IMR-90 (cell line): ENCODE data around the gene TEAD4. TPM values are rescaled to one million over a fixed set of nuclear protein-coding genes. Genes with fewer than 3 reads are reported as not detected.

ENCODE experiments used
- ATAC-seq: fragments of 200-7000 bp; cut with Tn5 transposase; 2 replicates; pipeline ENCODE4 v1.9.1; 2020; ENCODE audit warnings: low read depth, mild to moderate bottlenecking, moderate library complexity
- BruUV-seq: library from RNA; stranded (reverse); fragments of 400-500 nt; replicated peaks from 2 replicates; lab custom pipeline; 2021; lab: Mats Ljungman, UMichigan
- CTCF ChIA-PET: fragments of 300-600 bp; formaldehyde crosslinking; extraction: SDS; loops from one replicate; lab custom pipeline; 2021; ENCODE audit warnings: antibody characterized with exemption; lab: Yijun Ruan, JAX
- POLR2A ChIA-PET: fragments of 300-600 bp; sonication (Branson Sonifier 250); formaldehyde crosslinking; loops from one replicate; lab custom pipeline; 2022; ENCODE audit warnings: antibody characterized with exemption; ENCODE audit not compliant: unreplicated experiment; lab: Charles Lee
- DNase-seq: peaks from one replicate; pipeline ENCODE4 v3.0.0; 2013
- H2AFZ ChIP-seq: replicated peaks from 2 replicates; pipeline ENCODE3; 2013; ENCODE audit warnings: low read length, mild to moderate bottlenecking; ENCODE audit not compliant: poor library complexity
- H2AK5ac ChIP-seq: 2 replicates; pipeline ENCODE4 v1.6.1; 2013; ENCODE audit warnings: low read depth, low read length, inconsistent platforms
- H2AK9ac ChIP-seq: replicated peaks from 2 replicates; pipeline ENCODE3; 2013; ENCODE audit warnings: mild to moderate bottlenecking, low read depth, low read length, moderate library complexity; ENCODE audit not compliant: poor library complexity
- H2BK120ac ChIP-seq: 2 replicates; pipeline ENCODE4 v1.6.1; 2013; ENCODE audit warnings: low read depth, low read length, inconsistent platforms
- H2BK15ac ChIP-seq: 3 replicates; pipeline ENCODE4 v1.6.1; 2013; ENCODE audit warnings: low read depth, low read length, inconsistent platforms
- H2BK20ac ChIP-seq: 2 replicates; pipeline ENCODE4 v1.6.1; 2013; ENCODE audit warnings: low read depth, mild to moderate bottlenecking, inconsistent platforms, low read length, moderate library complexity
- H2BK5ac ChIP-seq: 2 replicates; pipeline ENCODE4 v1.6.1; 2013; ENCODE audit warnings: mild to moderate bottlenecking, low read depth, low read length, inconsistent platforms; ENCODE audit not compliant: poor library complexity, severe bottlenecking
- H3K14ac ChIP-seq: replicated peaks from 2 replicates; pipeline ENCODE4 v1.6.1; 2013; ENCODE audit warnings: low read depth, low read length, inconsistent platforms
- H3K18ac ChIP-seq: 2 replicates; pipeline ENCODE4 v1.6.1; 2013; ENCODE audit warnings: low read depth, low read length, control low read depth
- H3K23ac ChIP-seq: 2 replicates; pipeline ENCODE4 v1.6.1; 2013; ENCODE audit warnings: low read depth, low read length, inconsistent platforms
- H3K27ac ChIP-seq: 2 replicates; pipeline ENCODE4 v1.5.1; 2013; ENCODE audit warnings: mild to moderate bottlenecking, control low read depth, low read length; ENCODE audit not compliant: insufficient read depth
- H3K27me3 ChIP-seq: 2 replicates; pipeline ENCODE4 v1.6.1; 2013; ENCODE audit warnings: low read length; ENCODE audit not compliant: control insufficient read depth, insufficient read depth
- H3K36me3 ChIP-seq: 2 replicates; pipeline ENCODE4 v1.6.1; 2013; ENCODE audit warnings: low read length, mixed read lengths; ENCODE audit not compliant: control insufficient read depth, insufficient read depth
- H3K4ac ChIP-seq: 2 replicates; pipeline ENCODE4 v1.6.1; 2013; ENCODE audit warnings: low read depth, low read length, inconsistent platforms
- H3K4me1 ChIP-seq: 2 replicates; pipeline ENCODE4 v1.6.1; 2013; ENCODE audit warnings: low read length, mixed read lengths; ENCODE audit not compliant: control insufficient read depth, insufficient read depth
- H3K4me2 ChIP-seq: 2 replicates; pipeline ENCODE4 v1.6.1; 2013; ENCODE audit warnings: low read depth, mild to moderate bottlenecking, control low read depth, low read length, moderate library complexity
- H3K4me3 ChIP-seq: 2 replicates; pipeline ENCODE4 v1.5.1; 2013; ENCODE audit warnings: low read depth, mild to moderate bottlenecking, control low read depth, low read length, moderate library complexity; ENCODE audit not compliant: insufficient read depth
- H3K56ac ChIP-seq: 2 replicates; pipeline ENCODE4 v1.6.1; 2013; ENCODE audit warnings: low read length, inconsistent platforms; ENCODE audit not compliant: insufficient read depth; ENCODE audit errors: extremely low read depth
- H3K79me1 ChIP-seq, 2 experiments: 2 replicates each; pipeline ENCODE4 v1.6.1; 2013; ENCODE audit warnings: low read length in 2 of 2, inconsistent platforms in 1 of 2, low read depth in 1 of 2
- H3K9ac ChIP-seq: 2 replicates; pipeline ENCODE4 v1.6.1; 2013; ENCODE audit warnings: low read depth, low read length, control low read depth
- H3K9me1 ChIP-seq: 2 replicates; pipeline ENCODE4 v1.6.1; 2013; ENCODE audit warnings: low read length, inconsistent platforms; ENCODE audit not compliant: insufficient read depth
- H3K9me3 ChIP-seq: 2 replicates; pipeline ENCODE4 v1.6.1; 2013; ENCODE audit warnings: low read length; ENCODE audit not compliant: control insufficient read depth, insufficient read depth
- H4K20me1 ChIP-seq: 2 replicates; pipeline ENCODE4 v1.6.1; 2013; ENCODE audit warnings: low read length, inconsistent platforms; ENCODE audit not compliant: insufficient read depth
- H4K5ac ChIP-seq: 2 replicates; pipeline ENCODE4 v1.6.1; 2013; ENCODE audit warnings: mild to moderate bottlenecking, low read depth, low read length, control low read depth
- H4K8ac ChIP-seq, 2 experiments: 2 replicates each; pipeline ENCODE4 v1.6.1; 2013; ENCODE audit warnings: low read depth in 2 of 2, low read length in 2 of 2, control low read depth in 1 of 2, inconsistent platforms in 1 of 2
- H4K91ac ChIP-seq: 2 replicates; pipeline ENCODE4 v1.6.1; 2013; ENCODE audit warnings: low read depth, low read length, inconsistent platforms; ENCODE audit not compliant: insufficient read depth
- BHLHE40 ChIP-seq: fragments of 150-350 bp; IDR thresholded peaks from 2 replicates; pipeline ENCODE4 v1.6.1; 2016; ENCODE audit warnings: mild to moderate bottlenecking, low read depth, low read length
- CEBPB ChIP-seq: IDR thresholded peaks from 2 replicates; pipeline ENCODE4 v1.6.1; 2012; ENCODE audit warnings: low read depth, low read length, improper control_type of control experiment
- FOS ChIP-seq: fragments of 150-350 bp; IDR thresholded peaks from 2 replicates; pipeline ENCODE4 v1.6.1; 2016; ENCODE audit warnings: low read depth, low read length
- MAFK ChIP-seq: IDR thresholded peaks from 2 replicates; pipeline ENCODE4 v1.6.1; 2012; ENCODE audit warnings: low read depth, low read length, improper control_type of control experiment
- MAZ ChIP-seq: IDR thresholded peaks from 2 replicates; pipeline ENCODE4 v1.6.1; 2012; ENCODE audit warnings: low read depth, mild to moderate bottlenecking, low read length, improper control_type of control experiment, moderate library complexity, borderline replicate concordance
- MXI1 ChIP-seq: IDR thresholded peaks from 2 replicates; pipeline ENCODE4 v1.6.1; 2012; ENCODE audit warnings: low read depth, mild to moderate bottlenecking, low read length, moderate library complexity, borderline replicate concordance
- NFE2L2 ChIP-seq: fragments of 150-350 bp; IDR thresholded peaks from 2 replicates; pipeline ENCODE4 v1.6.1; 2016; ENCODE audit warnings: low read depth, mild to moderate bottlenecking, low read length
- POLR2A ChIP-seq: IDR thresholded peaks from 2 replicates; pipeline ENCODE4 v1.6.1; 2012; ENCODE audit warnings: mild to moderate bottlenecking, low read depth, low read length
- RAD21 ChIP-seq: IDR thresholded peaks from 2 replicates; pipeline ENCODE4 v1.6.1; 2012; ENCODE audit warnings: low read length, improper control_type of control experiment
- RCOR1 ChIP-seq: IDR thresholded peaks from 2 replicates; pipeline ENCODE4 v1.6.1; 2012; ENCODE audit warnings: mild to moderate bottlenecking, low read length, improper control_type of control experiment; ENCODE audit not compliant: insufficient replicate concordance
- RFX5 ChIP-seq: IDR thresholded peaks from 2 replicates; pipeline ENCODE4 v1.8.0; 2012; ENCODE audit warnings: low read depth, mild to moderate bottlenecking, low read length, moderate library complexity
- SMC3 ChIP-seq: fragments of 150-350 bp; IDR thresholded peaks from 2 replicates; pipeline ENCODE4 v1.6.1; 2016; ENCODE audit warnings: low read depth, mild to moderate bottlenecking, antibody characterized with exemption, low read length, moderate library complexity
- WGBS, 2 experiments: methylation state at CpG; one replicate each; pipeline versions ENCODE4 v1.1.5 to v1.1.7; 2013; ENCODE audit warnings: missing lambda C conversion rate in 2 of 2; ENCODE audit not compliant: insufficient read length in 1 of 2; ENCODE audit errors: extremely low coverage in 2 of 2; 5-methylcytosine and 5-hydroxymethylcytosine counted together
- dilution Hi-C: fragments of 300-500 bp; cut with HindIII; formaldehyde crosslinking; loops from one replicate; pipeline ENCODE4 v1.14.3; 2018; ENCODE audit warnings: low sequenced_read_pairs; ENCODE audit not compliant: unreplicated experiment
- in situ Hi-C: fragments of 300-500 bp; cut with MboI; formaldehyde crosslinking; loops from 3 replicates; pipeline ENCODE4 v1.14.3; 2019; ENCODE audit warnings: low sequenced_read_pairs, inconsistent platforms, mixed read lengths
- intact Hi-C: fragments of 100-400 bp; cut with micrococcal nuclease; formaldehyde crosslinking; loops from 2 replicates; pipeline ENCODE4 v1.10.0; 2022
- polyA plus RNA-seq, 3 experiments: library from polyadenylated mRNA; depleted of rRNA; stranded (reverse); fragments of >200 nt; gene quantifications; 2 replicates each; pipeline ENCODE4 v1.2.3, GENCODE V29; 2012; ENCODE audit warnings: low replicate concordance in 1 of 3
- total RNA-seq: library from RNA; depleted of rRNA; stranded (reverse); fragments of >200 nt; gene quantifications from 2 replicates; pipeline ENCODE4 v1.2.3, GENCODE V29; 2012
- TF ChIP-seq, protein P1 (sequence below): fragments of 150-350 bp; IDR thresholded peaks from 2 replicates; pipeline ENCODE4 v1.6.1; 2016; ENCODE audit warnings: low read depth, mild to moderate bottlenecking, low read length, moderate library complexity, borderline replicate concordance
- TF ChIP-seq, protein P2 (sequence below): conservative IDR thresholded peaks from 2 replicates; pipeline ENCODE4 v1.5.1; 2012; ENCODE audit warnings: mild to moderate bottlenecking, low read depth, low read length, improper control_type of control experiment
- TF ChIP-seq, protein P3 (sequence below): fragments of 150-350 bp; IDR thresholded peaks from 2 replicates; pipeline ENCODE4 v1.6.1; 2017; ENCODE audit warnings: mild to moderate bottlenecking, antibody characterized with exemption, low read length, low read depth

Gene TEAD4
- total and polyA plus RNA-seq, 2 of the 4 experiments (the other 2 are of a cell fraction): 8.8 to 24.9 TPM

DNA sequence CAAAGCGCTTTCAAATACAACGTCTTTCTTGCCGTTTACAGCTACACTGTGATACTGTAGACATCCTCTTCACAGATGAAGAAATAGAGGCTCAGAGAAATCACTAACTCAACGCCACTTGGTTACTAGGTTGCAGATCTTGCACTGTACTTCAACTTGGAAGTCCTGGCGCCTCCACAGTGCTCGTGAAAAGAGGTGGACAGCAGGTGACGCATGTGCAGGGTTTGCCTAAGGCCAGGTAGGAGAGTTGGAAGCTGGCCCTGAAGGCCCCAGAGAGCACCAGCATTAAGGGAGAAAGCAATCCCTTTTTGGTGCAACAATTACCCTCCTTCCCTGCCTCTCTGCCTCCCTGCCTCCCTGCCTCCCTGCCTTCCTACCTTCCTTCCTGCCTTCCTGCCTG is 95.2 kb downstream of the TEAD4 start:
- ChIA-PET CTCF (no interaction called here), POLR2A (no interaction called here)
- dilution Hi-C loops: no loop called here
- H2AK5ac ChIP-seq: no peak overlapping the region
- TF ChIP-seq, protein P1, sequence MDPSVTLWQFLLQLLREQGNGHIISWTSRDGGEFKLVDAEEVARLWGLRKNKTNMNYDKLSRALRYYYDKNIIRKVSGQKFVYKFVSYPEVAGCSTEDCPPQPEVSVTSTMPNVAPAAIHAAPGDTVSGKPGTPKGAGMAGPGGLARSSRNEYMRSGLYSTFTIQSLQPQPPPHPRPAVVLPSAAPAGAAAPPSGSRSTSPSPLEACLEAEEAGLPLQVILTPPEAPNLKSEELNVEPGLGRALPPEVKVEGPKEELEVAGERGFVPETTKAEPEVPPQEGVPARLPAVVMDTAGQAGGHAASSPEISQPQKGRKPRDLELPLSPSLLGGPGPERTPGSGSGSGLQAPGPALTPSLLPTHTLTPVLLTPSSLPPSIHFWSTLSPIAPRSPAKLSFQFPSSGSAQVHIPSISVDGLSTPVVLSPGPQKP: no peak
- TF ChIP-seq MAZ: no peak
- TF ChIP-seq POLR2A: no peak
- no peak for TF ChIP-seq NFE2L2
- no peak for TF ChIP-seq RAD21
- no peak for TF ChIP-seq RCOR1
- TF ChIP-seq, protein P2, sequence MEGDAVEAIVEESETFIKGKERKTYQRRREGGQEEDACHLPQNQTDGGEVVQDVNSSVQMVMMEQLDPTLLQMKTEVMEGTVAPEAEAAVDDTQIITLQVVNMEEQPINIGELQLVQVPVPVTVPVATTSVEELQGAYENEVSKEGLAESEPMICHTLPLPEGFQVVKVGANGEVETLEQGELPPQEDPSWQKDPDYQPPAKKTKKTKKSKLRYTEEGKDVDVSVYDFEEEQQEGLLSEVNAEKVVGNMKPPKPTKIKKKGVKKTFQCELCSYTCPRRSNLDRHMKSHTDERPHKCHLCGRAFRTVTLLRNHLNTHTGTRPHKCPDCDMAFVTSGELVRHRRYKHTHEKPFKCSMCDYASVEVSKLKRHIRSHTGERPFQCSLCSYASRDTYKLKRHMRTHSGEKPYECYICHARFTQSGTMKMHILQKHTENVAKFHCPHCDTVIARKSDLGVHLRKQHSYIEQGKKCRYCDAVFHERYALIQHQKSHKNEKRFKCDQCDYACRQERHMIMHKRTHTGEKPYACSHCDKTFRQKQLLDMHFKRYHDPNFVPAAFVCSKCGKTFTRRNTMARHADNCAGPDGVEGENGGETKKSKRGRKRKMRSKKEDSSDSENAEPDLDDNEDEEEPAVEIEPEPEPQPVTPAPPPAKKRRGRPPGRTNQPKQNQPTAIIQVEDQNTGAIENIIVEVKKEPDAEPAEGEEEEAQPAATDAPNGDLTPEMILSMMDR: no peak
- TF ChIP-seq, protein P3, sequence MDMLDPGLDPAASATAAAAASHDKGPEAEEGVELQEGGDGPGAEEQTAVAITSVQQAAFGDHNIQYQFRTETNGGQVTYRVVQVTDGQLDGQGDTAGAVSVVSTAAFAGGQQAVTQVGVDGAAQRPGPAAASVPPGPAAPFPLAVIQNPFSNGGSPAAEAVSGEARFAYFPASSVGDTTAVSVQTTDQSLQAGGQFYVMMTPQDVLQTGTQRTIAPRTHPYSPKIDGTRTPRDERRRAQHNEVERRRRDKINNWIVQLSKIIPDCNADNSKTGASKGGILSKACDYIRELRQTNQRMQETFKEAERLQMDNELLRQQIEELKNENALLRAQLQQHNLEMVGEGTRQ: no peak
- no peak for TF ChIP-seq CEBPB
- no peak for TF ChIP-seq FOS
- TF ChIP-seq RFX5: no peak
- no peak for TF ChIP-seq MAFK
- no peak for TF ChIP-seq SMC3
- no peak for TF ChIP-seq BHLHE40
- TF ChIP-seq MXI1: no peak
- 100% methylated on average over 1 of the region's 7 CpGs; no CpG with 5 or more reads in 1 of the 2 experiments for WGBS, 2 experiments
- H3K4me1 ChIP-seq: peaks cover 8% of the 10 kb centered on the region
- H3K56ac ChIP-seq: no peak overlapping the region
- peaks cover 11% of the 10 kb centered on the region; the same call in 1 of the 2 replicates for H3K27me3 ChIP-seq
- intact Hi-C loops: no loop called here
- H3K4me3 ChIP-seq: no peak overlapping the region
- no peak overlapping the region for H2BK5ac ChIP-seq
- peaks cover 3% of the 10 kb centered on the region; the same call in 1 of the 2 replicates for H3K9me3 ChIP-seq
- H2BK120ac ChIP-seq: no peak overlapping the region
- H2BK20ac ChIP-seq: no peak overlapping the region
- H3K18ac ChIP-seq: no peak overlapping the region
- no peak overlapping the region for H3K9ac ChIP-seq
- no peak overlapping the region for H3K27ac ChIP-seq
- H4K8ac ChIP-seq: no peak overlapping the region
- H4K20me1 ChIP-seq: 0 out of 2 replicates have a peak, but pooled peaks cover 6% of the 10 kb centered on the region
- H3K4ac ChIP-seq: no peak overlapping the region
- no peak overlapping the region for H3K4me2 ChIP-seq
- no peaks in the 10 kb centered on the region for H3K9me1 ChIP-seq
- no peak overlapping the region for H2AFZ ChIP-seq
- ATAC-seq (no peak), DNase-seq (no peak)
- H4K5ac ChIP-seq: no peak overlapping the region
- H3K79me1 ChIP-seq: no peaks in the 10 kb centered on the region
- in situ Hi-C loops: no loop called here
- no peak overlapping the region for H2BK15ac ChIP-seq
- no peak overlapping the region for H3K23ac ChIP-seq
- no peak overlapping the region for H2AK9ac ChIP-seq
- H3K14ac ChIP-seq: no peak overlapping the region
- BruUV-seq: no TSS peak
- no peak overlapping the region for H4K91ac ChIP-seq
- H3K36me3 ChIP-seq: no peaks in the 10 kb centered on the region
